ENCODE results near the gene UBE3D.

GRCh38 chr6:82954356-82954755, 111.3 kb downstream of the UBE3D start:
- TF ChIP-seq, protein P1, sequence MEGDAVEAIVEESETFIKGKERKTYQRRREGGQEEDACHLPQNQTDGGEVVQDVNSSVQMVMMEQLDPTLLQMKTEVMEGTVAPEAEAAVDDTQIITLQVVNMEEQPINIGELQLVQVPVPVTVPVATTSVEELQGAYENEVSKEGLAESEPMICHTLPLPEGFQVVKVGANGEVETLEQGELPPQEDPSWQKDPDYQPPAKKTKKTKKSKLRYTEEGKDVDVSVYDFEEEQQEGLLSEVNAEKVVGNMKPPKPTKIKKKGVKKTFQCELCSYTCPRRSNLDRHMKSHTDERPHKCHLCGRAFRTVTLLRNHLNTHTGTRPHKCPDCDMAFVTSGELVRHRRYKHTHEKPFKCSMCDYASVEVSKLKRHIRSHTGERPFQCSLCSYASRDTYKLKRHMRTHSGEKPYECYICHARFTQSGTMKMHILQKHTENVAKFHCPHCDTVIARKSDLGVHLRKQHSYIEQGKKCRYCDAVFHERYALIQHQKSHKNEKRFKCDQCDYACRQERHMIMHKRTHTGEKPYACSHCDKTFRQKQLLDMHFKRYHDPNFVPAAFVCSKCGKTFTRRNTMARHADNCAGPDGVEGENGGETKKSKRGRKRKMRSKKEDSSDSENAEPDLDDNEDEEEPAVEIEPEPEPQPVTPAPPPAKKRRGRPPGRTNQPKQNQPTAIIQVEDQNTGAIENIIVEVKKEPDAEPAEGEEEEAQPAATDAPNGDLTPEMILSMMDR (IDR thresholded peaks at IDR 0.05; ENCODE audit: low read depth, low read length, poor library complexity, severe bottlenecking) = no peak
- TF ChIP-seq EZH2phosphoT487 (IDR thresholded peaks at IDR 0.05; ENCODE audit: borderline replicate concordance, low read length) = no peak
